ENCODE data around the gene PRKAG2. TPM values are rescaled to one million over a fixed set of nuclear protein-coding genes. Genes with fewer than 3 reads are reported as not detected.

Gene PRKAG2
- total and polyA plus RNA-seq, 2 of the 8 experiments (the other 6 are each of a cell fraction or from before 2014, with no cell fraction given): 7.5 to 18.1 TPM

- Histone ChIP-seq H3K36me3 (ENCODE audit: control insufficient read depth in 2 of 4, insufficient read depth in 4 of 4, low read length in 3 of 4) (no peaks in the 10 kb centered on the region), H4K20me1 (replicated peaks in 1 of 2; ENCODE audit: control insufficient read depth in 1 of 2, insufficient read depth in 2 of 2, low read length in 2 of 2) (no peaks in the 10 kb centered on the region), H3K23ac (ENCODE audit: insufficient read length) (no peak overlapping the region), H3K9ac (replicated peaks in 1 of 4; ENCODE audit: extremely low read depth in 1 of 4, low read depth in 3 of 4, low read length in 3 of 4) (no peak overlapping the region), H3K9me3 (ENCODE audit: insufficient read depth in 2 of 2, low read depth in 1 of 2, low read length in 1 of 2) (no peaks in the 10 kb centered on the region), H2AK5ac (ENCODE audit: low read depth, low read length) (no peak overlapping the region), H3K27me3 (replicated peaks in 1 of 4; ENCODE audit: control insufficient read depth in 3 of 4, extremely low read depth in 1 of 4, insufficient read depth in 3 of 4, low read length in 3 of 4) (no peaks in the 10 kb centered on the region; a peak in 1 of 7 replicates), H3K4me2 (ENCODE audit: insufficient read depth in 1 of 2, low read depth in 2 of 2, low read length in 2 of 2) (no peak overlapping the region), H3K27ac (ENCODE audit: low read depth, low read length) (no peak overlapping the region), H3K14ac (ENCODE audit: insufficient read length) (no peak overlapping the region), H2BK12ac (ENCODE audit: low read depth, low read length) (no peak overlapping the region), H3K4me1 (replicated peaks in 1 of 4; ENCODE audit: control insufficient read depth in 3 of 4, insufficient read depth in 4 of 4, low read length in 3 of 4) (no peaks in the 10 kb centered on the region; a peak in 1 of 7 replicates), H3K56ac (replicated peaks; ENCODE audit: insufficient read length, low read depth, low read length) (no peak overlapping the region), H3K4ac (replicated peaks; ENCODE audit: insufficient read length, low read depth, low read length) (no peak overlapping the region), H2AFZ (ENCODE audit: low read length) (no peak overlapping the region), H3K18ac (ENCODE audit: extremely low read depth, low read length) (no peak overlapping the region), H3K79me2 (ENCODE audit: control insufficient read depth in 1 of 2, insufficient read depth in 2 of 2, low read length in 2 of 2) (no peaks in the 10 kb centered on the region), H4K91ac (replicated peaks; ENCODE audit: insufficient read length, low read length) (no peak overlapping the region), H2BK15ac (ENCODE audit: low read length) (no peak overlapping the region), H3K79me1 (ENCODE audit: low read depth, low read length) (no peaks in the 10 kb centered on the region), H2BK5ac (ENCODE audit: low read depth, low read length) (no peak overlapping the region), H4K8ac (ENCODE audit: extremely low read depth, insufficient read depth, low read length) (no peak overlapping the region), H2BK20ac (ENCODE audit: low read length) (no peak overlapping the region), H3K23me2 (ENCODE audit: low read depth, low read length) (no peaks in the 10 kb centered on the region), H4K5ac (ENCODE audit: insufficient read length, low read depth, low read length) (no peak overlapping the region), H3K4me3 (ENCODE audit: extremely low read depth in 1 of 4, insufficient read depth in 2 of 4, low read depth in 3 of 4, low read length in 4 of 4) (no peak overlapping the region), H2BK120ac (replicated peaks; ENCODE audit: low read depth, low read length) (no peak overlapping the region)
- DNase-seq (ENCODE audit: low read depth in 1 of 2, low spot score in 2 of 2): no peak
- FAIRE-seq: no peak
- ChIA-PET POLR2A (ENCODE audit: partially characterized antibody) (no interaction called here), CTCF (ENCODE audit: partially characterized antibody) (interaction anchor here (1.0 kb wide), 1 partner anchor 63 kb away, joined by 3 read pairs; no protein-coding TSS in a partner anchor)
- 90% methylated on average over 13 of the region's 13 CpGs; no CpG with 5 or more reads in 1 of the 2 experiments for WGBS, 2 experiments (ENCODE audit: extremely low coverage in 1 of 2, insufficient coverage in 1 of 2, insufficient read length in 1 of 2, insufficient replicate concordance in 2 of 2, low coverage in 1 of 2, low lambda C conversion rate in 2 of 2, missing lambda C conversion rate in 1 of 2)
- no peak for TF ChIP-seq CHD2 (IDR thresholded peaks at IDR 0.05; ENCODE audit: low read length)
- TF ChIP-seq USF2 (IDR thresholded peaks at IDR 0.05; ENCODE audit: low read length): no peak
- TF ChIP-seq RAD21 (IDR thresholded peaks at IDR 0.05 in 1 of 2, conservative IDR thresholded peaks at IDR 0.05 in 1 of 2; ENCODE audit: low read depth in 2 of 2, low read length in 2 of 2): no peak
- no peak for TF ChIP-seq ASH2L (IDR thresholded peaks at IDR 0.05; ENCODE audit: low read length)
- no peak for TF ChIP-seq TEAD4 (IDR thresholded peaks at IDR 0.05; ENCODE audit: low read depth, low read length)
- no peak for TF ChIP-seq TCF12 (IDR thresholded peaks at IDR 0.05; ENCODE audit: low read depth, low read length)
- no peak for TF ChIP-seq TAF1 (IDR thresholded peaks at IDR 0.05; ENCODE audit: low read depth, low read length)
- TF ChIP-seq EGR1 (IDR thresholded peaks at IDR 0.05; ENCODE audit: borderline replicate concordance, low read depth, low read length): no peak
- no peak for TF ChIP-seq BRCA1 (IDR thresholded peaks at IDR 0.05; ENCODE audit: low read depth, low read length)
- TF ChIP-seq BACH1 (IDR thresholded peaks at IDR 0.05; ENCODE audit: low read length): no peak
- TF ChIP-seq POLR2A (IDR thresholded peaks at IDR 0.05; ENCODE audit: control extremely low read depth in 1 of 2, low read depth in 2 of 2, low read length in 2 of 2): no peak
- TF ChIP-seq RXRA (IDR thresholded peaks at IDR 0.05; ENCODE audit: insufficient read depth, low read depth, low read length): no peak
- TF ChIP-seq POU5F1 (IDR thresholded peaks at IDR 0.05; ENCODE audit: low read depth, low read length): no peak
- TF ChIP-seq KDM4A (IDR thresholded peaks at IDR 0.05; ENCODE audit: low read depth, low read length, severe bottlenecking): no peak
- no peak for TF ChIP-seq TBP (IDR thresholded peaks at IDR 0.05; ENCODE audit: low read depth, low read length)
Observed at GRCh38 chr7:151921451-151921850, 44.5 kb upstream of the PRKAG2 start.

Data from H1 (cell line).